Dermis blood vessel endothelial cell (primary cell): ENCODE data around the gene EVI2A. TPM values are rescaled to one million over a fixed set of nuclear protein-coding genes. Genes with fewer than 3 reads are reported as not detected.
"Not testable (repeated sequence)": the region's sequence is repeated elsewhere in the genome, so short reads cannot be mapped to it uniquely, and the experiment has no call there.

Experiments
- DNase-seq: peaks from one replicate; pipeline ENCODE4 v3.0.0; 2010
- total RNA-seq: library from RNA; depleted of rRNA; stranded (reverse); fragments of >200 nt; gene quantifications from 2 replicates; pipeline ENCODE4 v1.2.3, GENCODE V29; 2014

Gene EVI2A
- total RNA-seq, 1 donor from 2014 or later: not detected

GRCh38 chr17:31312223-31312622 lies 9.2 kb downstream of the EVI2A start:
- DNase-seq: not testable (repeated sequence)

DNA sequence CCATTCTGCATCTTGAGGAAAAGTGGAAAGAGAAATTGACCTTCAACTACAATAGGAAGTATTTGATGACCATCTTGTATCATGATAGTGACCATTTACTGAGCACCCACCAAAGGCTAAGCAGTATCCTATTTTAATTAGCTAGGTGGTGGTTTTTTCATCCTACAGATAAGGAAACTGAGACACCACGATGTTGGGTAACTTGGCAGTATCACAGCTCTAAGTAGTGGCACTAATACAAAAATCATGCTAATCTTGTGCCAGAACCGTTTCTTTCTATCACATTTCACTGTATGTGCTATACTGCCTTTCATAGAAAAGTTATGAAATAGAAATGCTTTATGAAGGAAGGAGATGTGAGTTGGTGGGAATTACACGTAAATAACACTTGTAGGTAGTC lies 9.9 kb downstream of the EVI2A start:
- no peak for DNase-seq

GRCh38 chr17:31310886-31311285 lies 10.5 kb downstream of the EVI2A start:
- DNase-seq: no peak

DNA sequence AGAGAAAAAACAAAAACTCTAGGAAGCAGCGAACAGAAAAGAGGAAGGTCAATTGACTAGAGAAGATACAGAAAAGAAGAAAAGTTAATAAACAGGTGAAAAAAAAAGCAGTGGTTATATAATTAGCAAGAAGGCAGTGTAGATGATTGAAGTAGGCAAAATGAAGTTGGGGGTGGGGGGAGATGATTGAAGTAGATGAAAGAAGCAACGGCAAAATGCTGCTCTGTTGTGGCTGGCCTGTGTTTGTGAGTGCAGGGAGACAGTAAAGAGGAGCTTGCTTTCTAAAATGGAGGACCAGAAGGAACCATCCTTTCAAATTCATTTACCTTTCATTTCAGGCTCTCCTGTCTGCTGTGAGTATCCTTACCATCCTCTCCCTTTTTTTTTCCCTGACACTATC lies 11.2 kb downstream of the EVI2A start:
- no peak for DNase-seq

DNA sequence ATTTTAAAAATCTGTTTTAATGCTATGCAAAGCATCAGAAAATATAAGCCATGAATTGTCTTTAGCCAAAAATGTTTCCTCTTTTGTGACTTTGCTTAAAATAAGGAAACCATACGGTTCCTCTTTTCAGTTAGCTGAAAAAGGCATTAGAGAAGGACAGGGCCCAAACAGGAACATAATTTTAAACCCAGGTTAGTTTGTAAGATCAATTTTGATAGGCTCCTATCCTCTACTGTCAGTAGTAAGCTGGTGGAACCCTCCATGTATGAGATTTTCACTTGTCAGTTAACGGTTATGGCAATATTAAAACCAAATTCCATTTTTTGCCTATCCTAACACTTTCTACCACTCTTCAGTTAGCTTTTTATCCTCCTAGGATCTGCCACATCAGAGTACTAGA lies 11.9 kb downstream of the EVI2A start:
- DNase-seq: no peak

DNA sequence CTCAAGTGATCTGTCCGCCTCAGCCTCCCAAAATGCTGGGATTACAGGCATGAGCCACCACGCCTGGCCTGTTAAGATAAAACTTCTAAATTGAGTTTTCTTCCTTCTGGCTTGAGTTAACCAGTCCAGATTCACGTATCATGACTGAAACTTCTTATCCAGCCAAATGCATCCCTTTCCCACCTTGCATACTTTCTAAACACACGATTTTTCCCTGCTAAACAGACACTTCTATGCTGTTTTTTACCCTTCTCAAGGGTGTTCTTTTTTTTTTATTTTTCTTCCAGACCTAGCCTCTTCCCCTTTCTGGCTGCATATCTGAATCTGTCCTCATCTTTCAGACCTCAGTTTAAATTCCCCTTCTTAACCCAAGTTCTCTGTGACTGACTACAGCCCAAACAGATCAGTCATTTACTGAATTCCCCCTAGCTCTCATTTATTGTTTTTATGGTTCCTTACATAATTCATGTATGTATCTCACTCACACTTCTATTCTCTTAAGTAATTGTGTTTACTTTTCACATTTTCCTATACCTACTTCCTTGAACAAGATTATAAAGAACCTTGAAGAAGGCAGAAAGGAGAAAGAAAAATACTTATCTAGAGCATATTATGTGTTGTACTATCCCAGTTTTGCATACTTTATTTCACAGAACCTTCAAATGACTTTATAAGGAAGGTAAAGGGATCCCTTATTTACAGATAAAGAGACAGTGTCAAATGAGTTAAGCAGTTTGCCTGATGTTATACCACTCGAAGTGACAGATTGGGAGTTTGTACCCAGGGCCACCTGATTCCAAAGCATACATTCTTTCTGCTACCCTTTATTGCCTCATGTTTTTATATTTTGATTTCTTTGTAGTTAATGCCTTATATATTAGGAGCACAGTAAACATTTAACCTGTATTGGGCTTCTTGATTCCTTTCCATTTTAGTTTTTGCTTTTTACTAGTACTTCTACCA lies 12.8 kb downstream of the EVI2A start:
- DNase-seq: no peak

DNA sequence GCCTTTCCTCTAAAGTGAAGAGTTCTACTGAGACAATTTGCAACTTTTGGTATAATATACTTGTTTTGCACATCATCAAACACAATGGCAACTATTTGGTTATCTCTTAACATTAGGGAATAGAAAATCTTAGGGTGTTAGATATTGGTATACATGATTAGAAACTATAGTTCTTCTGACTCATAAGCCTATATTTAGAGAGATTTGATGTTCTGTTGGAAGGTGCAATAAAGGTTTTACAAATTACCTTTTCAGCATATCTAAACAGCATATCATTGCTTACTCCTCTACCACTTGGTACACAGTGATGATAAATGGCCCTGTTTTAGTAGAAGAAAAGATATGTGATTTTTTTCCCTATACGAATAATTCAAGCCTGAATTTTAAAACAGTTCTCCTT lies 13.8 kb downstream of the EVI2A start:
- DNase-seq: no peak

DNA sequence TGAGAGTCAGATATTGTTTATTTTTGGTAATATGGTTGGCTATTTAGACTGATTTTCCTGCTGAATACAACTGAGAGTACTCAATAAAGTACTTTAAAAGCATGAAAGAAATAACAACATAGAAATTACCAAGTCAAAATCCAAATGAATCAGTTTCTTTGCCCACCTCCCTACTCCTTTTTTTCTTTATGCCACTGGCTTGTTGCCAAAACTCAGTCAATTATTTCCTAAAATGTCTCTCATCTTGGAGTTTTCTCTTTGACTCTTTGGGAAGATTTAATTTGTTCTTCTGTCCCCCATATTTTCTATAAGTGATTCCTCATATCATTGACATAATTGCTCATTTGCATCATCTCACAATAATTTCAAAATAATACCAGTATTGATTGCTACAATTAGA lies 21.8 kb downstream of the EVI2A start:
- DNase-seq: no peak

DNA sequence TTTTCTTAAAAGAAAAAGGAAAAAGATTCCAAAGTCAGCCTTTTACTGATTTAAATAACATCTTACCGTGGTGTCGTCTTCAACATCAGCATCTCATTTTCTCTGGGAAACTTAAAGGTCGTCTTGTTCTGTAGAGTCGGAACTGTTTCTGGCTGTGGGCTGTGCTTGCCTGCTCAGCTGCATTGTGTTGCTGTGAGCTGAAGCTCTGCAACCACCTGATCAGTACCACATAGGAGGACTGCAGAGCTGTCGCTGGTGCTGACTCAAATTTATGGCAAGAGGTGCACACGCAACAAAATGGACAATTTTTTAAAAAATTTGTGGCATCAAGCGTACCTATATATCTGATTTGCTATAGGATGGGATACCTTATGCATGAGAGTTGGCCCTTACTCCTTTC lies 24.3 kb downstream of the EVI2A start, which contains the start of gene OMG:
Gene OMG (minus strand): TSS at position 150 of the 400 bp plus-strand sequence. CDS start 908 bp downstream, outside the sequence.
- no peak for DNase-seq

- DNase-seq: no peak
These were observed 25.3 kb downstream of the EVI2A start for GRCh38 chr17:31296142-31296541.

DNA sequence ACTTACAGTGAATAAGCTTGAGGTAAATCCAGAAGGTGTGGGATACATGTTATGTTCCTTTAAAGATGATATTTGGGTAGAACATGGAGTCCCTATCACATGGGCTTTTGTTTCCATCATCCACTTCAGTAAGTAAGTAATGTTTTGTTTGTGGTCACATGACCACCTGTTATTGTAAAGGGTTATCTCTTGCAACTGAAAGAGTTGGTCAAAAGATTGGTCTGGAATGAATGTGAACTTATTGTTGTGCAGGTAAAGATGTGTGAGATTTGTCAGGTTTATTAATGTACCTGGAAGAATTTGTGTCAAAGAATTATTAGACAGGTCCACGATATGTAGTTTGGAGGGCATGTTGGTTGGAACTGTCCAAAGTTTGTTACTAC lies 25.9 kb downstream of the EVI2A start:
- DNase-seq: no peak

GRCh38 chr17:31294820-31295488 lies 26.5 kb downstream of the EVI2A start:
- DNase-seq: no peak

- DNase-seq: no peak
These were observed 27.2 kb downstream of the EVI2A start for GRCh38 chr17:31294231-31294630.

- no peak for DNase-seq
These were observed 27.8 kb downstream of the EVI2A start for GRCh38 chr17:31293581-31293980.

- no peak for DNase-seq
These were observed 29.6 kb downstream of the EVI2A start for GRCh38 chr17:31291820-31292219.

GRCh38 chr17:31289790-31290189 lies 31.6 kb downstream of the EVI2A start:
- DNase-seq: no peak

DNA sequence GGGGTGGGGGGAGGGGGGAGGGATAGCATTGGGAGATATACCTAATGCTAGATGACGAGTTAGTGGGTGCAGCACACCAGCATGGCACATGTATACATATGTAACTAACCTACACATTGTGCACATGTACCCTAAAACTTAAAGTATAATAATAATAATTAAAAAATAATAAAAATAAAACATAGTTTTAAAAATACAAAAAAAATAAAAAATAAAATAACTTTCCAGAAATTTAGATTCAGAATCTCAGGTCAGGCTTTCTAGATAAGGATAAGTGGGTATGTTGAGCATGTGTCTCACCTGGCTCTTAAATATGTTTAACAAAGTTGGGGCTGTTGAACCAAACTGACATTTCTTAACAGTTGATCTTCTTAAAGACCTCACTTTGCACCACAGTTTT lies 33.5 kb downstream of the EVI2A start:
- DNase-seq: not testable (repeated sequence)

- DNase-seq: no peak
These were observed 34.8 kb downstream of the EVI2A start for GRCh38 chr17:31286587-31286986.

GRCh38 chr17:31283841-31284240 lies 37.6 kb downstream of the EVI2A start:
- DNase-seq: no peak

DNA sequence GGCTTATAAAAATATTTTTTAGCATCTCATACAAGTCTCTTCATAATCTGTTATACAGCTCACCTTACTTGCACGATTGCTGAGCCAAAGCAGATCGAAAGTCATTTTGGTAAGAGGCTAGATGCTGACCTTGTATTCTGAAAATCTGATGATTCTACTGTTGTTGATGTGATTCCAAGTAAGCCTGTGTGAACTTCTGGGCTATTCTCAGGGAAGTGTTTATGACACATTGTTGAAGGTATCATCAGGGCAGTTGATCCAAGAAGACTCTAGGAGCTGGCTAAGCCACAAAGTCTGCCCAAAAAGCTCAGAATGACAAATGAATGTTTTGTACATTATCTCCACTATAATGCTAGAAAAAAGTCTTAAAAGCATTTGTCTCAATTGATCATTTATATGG lies 40.4 kb downstream of the EVI2A start:
- no peak for DNase-seq

DNA sequence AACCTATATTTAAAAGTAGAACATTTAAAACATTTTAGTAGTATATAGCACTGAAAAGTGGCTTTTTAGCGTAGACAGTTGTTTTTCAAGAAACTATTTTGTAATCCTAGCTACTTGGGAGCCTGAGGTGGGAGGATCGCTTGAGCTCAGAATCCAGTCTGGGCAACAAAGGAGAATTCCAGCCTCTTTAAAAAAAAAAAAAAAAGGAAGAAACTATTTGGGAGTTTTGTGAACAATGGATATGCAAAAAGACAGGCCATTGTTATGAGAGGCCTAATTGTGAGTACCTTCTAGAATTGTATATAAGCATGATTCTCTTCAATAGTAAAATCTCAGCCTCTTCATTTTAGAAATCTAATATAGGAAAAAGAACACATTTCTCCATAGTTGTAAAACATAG lies 42.0 kb downstream of the EVI2A start:
- DNase-seq: peak; percentile 17

DNA sequence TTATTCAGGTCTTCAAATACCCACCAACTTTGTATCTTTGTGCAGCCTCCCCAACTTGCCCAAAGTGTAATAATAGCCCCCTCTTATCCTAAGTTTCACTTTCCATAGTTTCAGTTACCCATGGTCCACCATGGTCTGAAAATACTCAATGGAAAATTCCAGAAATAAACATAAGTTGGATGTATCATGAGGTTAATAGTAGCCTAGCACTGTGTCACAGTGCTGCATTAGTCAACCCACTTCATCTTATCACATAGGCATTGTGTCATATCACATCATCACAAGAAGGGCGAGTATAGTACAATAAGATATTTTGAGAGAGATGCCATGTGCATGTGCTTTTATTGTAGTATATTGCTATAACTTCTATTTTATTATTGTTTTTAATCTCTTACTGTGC lies 46.3 kb downstream of the EVI2A start:
- no peak for DNase-seq

DNA sequence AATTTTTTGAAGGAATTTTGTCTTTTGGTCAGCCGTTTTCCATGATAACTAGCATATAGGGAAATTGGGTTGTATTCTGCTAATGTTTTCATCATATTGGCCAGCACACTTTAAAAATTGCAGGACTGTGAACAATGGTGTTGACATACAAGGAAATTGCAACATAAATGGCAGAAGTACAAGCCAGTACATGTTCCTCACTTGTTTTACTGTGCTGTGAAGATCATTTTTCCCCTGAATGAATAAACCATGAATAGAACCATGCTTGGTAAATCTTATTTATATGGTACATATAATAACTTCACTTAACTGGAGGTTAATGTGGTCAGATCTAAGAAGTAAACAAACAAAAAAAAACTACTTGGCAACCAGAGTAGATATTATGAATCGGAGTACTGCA lies 47.2 kb downstream of the EVI2A start:
- DNase-seq: peak; percentile 77

GRCh38 chr17:31273516-31273915 lies 47.9 kb downstream of the EVI2A start:
- DNase-seq: peak; percentile 19
